ENCODE results near the gene UTY. TPM values are rescaled to one million over a fixed set of nuclear protein-coding genes. Genes with fewer than 3 reads are reported as not detected.
A peak's percentile ranks its signal among the peaks of the same experiment; 100 is the strongest.

The UTY gene
- total RNA-seq, 6 experiments from 2014 or later: 10.0 TPM; not detected in 5

DNA sequence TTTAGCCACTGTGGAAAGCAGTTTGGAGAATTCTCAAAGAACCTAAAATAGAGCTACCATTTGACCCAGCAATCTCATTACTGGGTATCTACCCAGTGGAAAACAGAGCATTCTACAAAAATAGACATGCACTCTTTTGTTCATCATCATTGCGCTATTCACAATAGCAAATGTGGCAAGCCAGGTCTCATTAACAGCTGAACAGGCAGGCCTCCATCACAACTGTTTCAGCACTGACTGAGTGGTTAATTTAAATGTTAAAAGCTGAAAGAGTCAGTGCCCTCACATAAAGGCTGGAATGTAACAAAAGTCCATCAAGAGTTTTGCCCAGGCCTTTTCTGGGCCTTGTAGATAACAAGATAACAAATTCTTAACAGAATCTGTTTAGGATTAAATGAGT, 166.9 kb downstream of the UTY start:
- intact Hi-C loops (cut with DNase I): no loop called here
- TF ChIP-seq CTCF (IDR thresholded peaks at IDR 0.05): no peak
- TF ChIP-seq POLR2A (IDR thresholded peaks at IDR 0.05): no peak
- DNase-seq: no peak
- no CpG with 5 or more reads among the region's 1 CpG for WGBS (ENCODE audit: insufficient coverage, low coverage, low lambda C conversion rate, missing lambda C conversion rate)
- Histone ChIP-seq H3K4me3 (no peak overlapping the region), H3K9me3 (no peaks in the 10 kb centered on the region), H3K27me3 (no peaks in the 10 kb centered on the region), H3K27ac (no peak overlapping the region), H3K36me3 (no peaks in the 10 kb centered on the region), H3K4me1 (no peaks in the 10 kb centered on the region)
- no peak for ATAC-seq

- no peak for DNase-seq
- Histone ChIP-seq H3K27ac (no peak overlapping the region), H3K4me1 (no peaks in the 10 kb centered on the region), H3K9me3 (no peaks in the 10 kb centered on the region), H3K4me3 (no peak overlapping the region), H3K27me3 (no peaks in the 10 kb centered on the region), H3K36me3 (no peaks in the 10 kb centered on the region)
- intact Hi-C loops (cut with DNase I): no loop called here
- no CpG with 5 or more reads among the region's 2 CpGs for WGBS (ENCODE audit: insufficient coverage, low coverage, low lambda C conversion rate, missing lambda C conversion rate)
- no peak for TF ChIP-seq POLR2A (IDR thresholded peaks at IDR 0.05)
- TF ChIP-seq CTCF (IDR thresholded peaks at IDR 0.05): no peak
- ATAC-seq: no peak
Measured at GRCh38 chrY:13307959-13308358, 171.9 kb downstream of the UTY start.

- WGBS (ENCODE audit: insufficient coverage, low coverage, low lambda C conversion rate, missing lambda C conversion rate): no CpG with 5 or more reads among the region's 4 CpGs
- peak in 1 of 3 donors; percentile 43 for DNase-seq
- Histone ChIP-seq H3K27ac (no peak overlapping the region), H3K4me3 (no peak overlapping the region), H3K27me3 (no peaks in the 10 kb centered on the region), H3K9me3 (no peaks in the 10 kb centered on the region), H3K36me3 (no peaks in the 10 kb centered on the region), H3K4me1 (no peaks in the 10 kb centered on the region)
- peak in 1 of 4 donors; percentile 79 for ATAC-seq
- TF ChIP-seq POLR2A (IDR thresholded peaks at IDR 0.05) (no peak), CTCF (IDR thresholded peaks at IDR 0.05) (no peak)
- intact Hi-C loops (cut with DNase I): no loop called here
Measured at GRCh38 chrY:13300795-13301194, 179.0 kb downstream of the UTY start.

- Histone ChIP-seq H3K4me1 (no peaks in the 10 kb centered on the region), H3K36me3 (no peaks in the 10 kb centered on the region), H3K9me3 (no peaks in the 10 kb centered on the region), H3K27ac (no peak overlapping the region), H3K4me3 (no peak overlapping the region), H3K27me3 (no peaks in the 10 kb centered on the region)
- intact Hi-C loops (cut with DNase I): no loop called here
- DNase-seq: no peak
- TF ChIP-seq CTCF (IDR thresholded peaks at IDR 0.05) (no peak), POLR2A (IDR thresholded peaks at IDR 0.05) (no peak)
- WGBS (ENCODE audit: insufficient coverage, low coverage, low lambda C conversion rate, missing lambda C conversion rate): no CpG with 5 or more reads among the region's 3 CpGs
- ATAC-seq: peak in 1 of 4 donors; percentile 79
Measured at GRCh38 chrY:13299411-13299810, 180.4 kb downstream of the UTY start.

Data from right lobe of liver (tissue), 6 donors.